Ovary (tissue), 9 donors: ENCODE data around the gene ADORA1. TPM values are rescaled to one million over a fixed set of nuclear protein-coding genes. Genes with fewer than 3 reads are reported as not detected.

Experiments
- DNase-seq, 5 donors: peaks; one replicate each; pipeline ENCODE4 v3.0.0-alpha.2; 2019 to 2020
- H3K27ac ChIP-seq, 2 donors: fragments of 200-600 bp; one replicate each; pipeline versions ENCODE4 v1.5.1 to v1.8.0; 2019 to 2022
- H3K27me3 ChIP-seq: fragments of 200-600 bp; one replicate; pipeline ENCODE4 v1.8.0; 2022
- H3K36me3 ChIP-seq: fragments of 200-600 bp; sonication (generic); one replicate; pipeline ENCODE4 v1.5.1; 2019
- H3K4me1 ChIP-seq: one replicate; pipeline ENCODE4 v1.8.1; 2013; ENCODE audit warnings: mild to moderate bottlenecking, moderate library complexity; ENCODE audit not compliant: insufficient read depth
- H3K4me3 ChIP-seq: fragments of 200-600 bp; sonication (generic); one replicate; pipeline ENCODE4 v1.5.1; 2017
- H3K9me3 ChIP-seq, 2 donors: fragments of 200-600 bp in 1 of 2; sonication (generic) in 1 of 2; one replicate each; pipeline versions ENCODE4 v1.5.1 to v1.8.1; 2013 to 2019; ENCODE audit warnings: mild to moderate bottlenecking in 1 of 2, moderate library complexity in 1 of 2
- CTCF ChIP-seq, 3 donors: fragments of 450-650 bp in 2 of 3; fragments of 200-600 bp in 1 of 3; IDR thresholded peaks; one replicate each; pipeline versions ENCODE4 v1.5.1 to v1.8.0; 2016 to 2022; ENCODE audit warnings: antibody characterized with exemption in 3 of 3, mild to moderate bottlenecking in 1 of 3
- EP300 ChIP-seq: sonication (generic); formaldehyde crosslinking; IDR thresholded peaks from one replicate; pipeline ENCODE4 v1.6.1; 2017; ENCODE audit warnings: antibody characterized with exemption
- POLR2A ChIP-seq: fragments of 450-650 bp; IDR thresholded peaks from one replicate; pipeline ENCODE4 v1.6.1; 2017; ENCODE audit warnings: antibody characterized with exemption, mild to moderate bottlenecking, moderate library complexity
- WGBS, 3 donors: extraction: QIAGEN DNeasy Blood & Tissue Kit in 1 of 3; methylation state at CpG; one replicate each; pipeline versions ENCODE4 v1.1.5 to v1.1.7; 2013 to 2017; 5-methylcytosine and 5-hydroxymethylcytosine counted together
- intact Hi-C, 4 donors: fragments of 100-400 bp; cut with DNase I; formaldehyde crosslinking; loops; one replicate each; pipeline versions ENCODE4 v1.11.0 to v1.15.1; 2022 to 2023
- polyA plus RNA-seq, 2 donors: library from polyadenylated mRNA; stranded (reverse); fragments of 200-250 nt in 1 of 2; fragments of 350-450 nt in 1 of 2; fragmentation: Illumina TruSeq in 1 of 2; extraction: RNeasy Lipid Tissue Mini Kit (QIAGEN cat#74804) in 1 of 2; gene quantifications; one replicate each; pipeline ENCODE4 v1.2.3, GENCODE V29; 2013 to 2014
- total RNA-seq, 7 donors: library from RNA; depleted of rRNA in 2 of 7; stranded (reverse); fragments of >200 nt in 2 of 7; fragmentation: NEBNext Ultra II Directional in 3 of 7; extraction: Animal tissue kit (Norgen Biotek cat#: 25700) in 3 of 7; gene quantifications; one replicate each; pipeline versions ENCODE4 v1.1.0 to v1.2.4, GENCODE V29; 2016 to 2023
- donor health status: DM: no; HTN: no; CAD: no; lungs with moderate emphysema.
- donor health status: DM: no; HTN: no; CAD: no.
- donor health status: Bipolar disorder and iron deficiency.
- donor health status: DM: yes; HTN: yes; CAD: no.
- donor health status: DM: no; HTN: no; CAD: no.
- donor health status: DM: yes; HTN: yes; CAD: no.

ADORA1 gene
- total and polyA plus RNA-seq, 9 donors, result 0.15 to 1.3 (median 0.60) TPM

GRCh38 chr1:203131548-203132200, 4.1 kb downstream of the ADORA1 start:
- peak in 1 of 5 donors; percentile 18 for DNase-seq
- H3K4me3 ChIP-seq, result no peak overlapping the region
- H3K27ac ChIP-seq, result no peak overlapping the region
- no peaks in the 10 kb centered on the region for H3K36me3 ChIP-seq
- no peak for TF ChIP-seq POLR2A
- no peak for TF ChIP-seq CTCF (IDR thresholded peaks at IDR 0.05)
- TF ChIP-seq EP300, result no peak
- 83 to 90% (median 87%) methylated on average over 9 of the region's 9 CpGs for WGBS, 3 donors
- no peaks in the 10 kb centered on the region for H3K27me3 ChIP-seq
- H3K9me3 ChIP-seq, result no peaks in the 10 kb centered on the region
- peaks cover 5% of the 10 kb centered on the region for H3K4me1 ChIP-seq
- intact Hi-C loops, result no loop called here

GRCh38 chr1:203133970-203134725, 6.6 kb downstream of the ADORA1 start:
- Histone ChIP-seq H3K36me3 (no peaks in the 10 kb centered on the region), H3K27ac (no peak overlapping the region), H3K4me1 (no peaks in the 10 kb centered on the region), H3K9me3 (no peaks in the 10 kb centered on the region), H3K4me3 (no peak overlapping the region), H3K27me3 (no peaks in the 10 kb centered on the region)
- WGBS, 3 donors, result 66 to 72% (median 70%) methylated on average over 12 of the region's 12 CpGs
- no peak for TF ChIP-seq CTCF (IDR thresholded peaks at IDR 0.05)
- TF ChIP-seq EP300, result no peak
- TF ChIP-seq POLR2A, result no peak
- peak in 1 of 5 donors; percentile 7 for DNase-seq
- intact Hi-C loops, result no loop called here

GRCh38 chr1:203135636-203136305, 8.2 kb downstream of the ADORA1 start:
- intact Hi-C loops, result no loop called here
- no peak overlapping the region for H3K4me3 ChIP-seq
- no peak overlapping the region for H3K27ac ChIP-seq
- no peaks in the 10 kb centered on the region for H3K9me3 ChIP-seq
- 73 to 78% (median 77%) methylated on average over 8 of the region's 8 CpGs for WGBS, 3 donors
- no peaks in the 10 kb centered on the region for H3K27me3 ChIP-seq
- H3K36me3 ChIP-seq, result no peaks in the 10 kb centered on the region
- TF ChIP-seq EP300 (no peak), POLR2A (no peak), CTCF (IDR thresholded peaks at IDR 0.05) (no peak)
- DNase-seq, result peak in 1 of 5 donors; percentile 12
- no peaks in the 10 kb centered on the region for H3K4me1 ChIP-seq

GRCh38 chr1:203136409-203137042, 9.0 kb downstream of the ADORA1 start:
- no peaks in the 10 kb centered on the region for H3K9me3 ChIP-seq
- intact Hi-C loops, result no loop called here
- peak in 1 of 5 donors; percentile 2 for DNase-seq
- no peaks in the 10 kb centered on the region for H3K27me3 ChIP-seq
- H3K36me3 ChIP-seq, result no peaks in the 10 kb centered on the region
- H3K4me3 ChIP-seq, result no peak overlapping the region
- H3K27ac ChIP-seq, result no peak overlapping the region
- H3K4me1 ChIP-seq, result no peaks in the 10 kb centered on the region
- WGBS, 3 donors, result 79 to 90% (median 88%) methylated on average over 1 of the region's 1 CpG
- TF ChIP-seq CTCF (IDR thresholded peaks at IDR 0.05), result no peak
- TF ChIP-seq EP300, result no peak
- TF ChIP-seq POLR2A, result no peak
